H9 (cell line): ENCODE measurements around the gene ATG13. TPM values are rescaled to one million over a fixed set of nuclear protein-coding genes. Genes with fewer than 3 reads are reported as not detected.

ENCODE experiments used
- DNase-seq: peaks from one replicate; pipeline ENCODE4 v3.0.0-alpha.2; 2017
- H2AFZ ChIP-seq: one replicate; pipeline ENCODE4 v1.6.1; 2013; ENCODE audit warnings: mild to moderate bottlenecking, low read length, control low read depth, moderate library complexity
- H2AK5ac ChIP-seq: 2 replicates; pipeline ENCODE4 v1.6.1; 2013; ENCODE audit warnings: low read length, control low read depth, mixed read lengths; ENCODE audit not compliant: insufficient read length
- H2BK120ac ChIP-seq: one replicate; pipeline ENCODE4 v1.6.1; 2013; ENCODE audit warnings: low read depth, mild to moderate bottlenecking, low read length, control low read depth, inconsistent platforms; ENCODE audit not compliant: poor library complexity, severe bottlenecking
- H2BK12ac ChIP-seq: 2 replicates; pipeline ENCODE4 v1.6.1; 2013; ENCODE audit warnings: low read length, control low read depth, mixed read lengths, low read depth; ENCODE audit not compliant: insufficient read length
- H2BK15ac ChIP-seq: 2 replicates; pipeline ENCODE4 v1.6.1; 2013; ENCODE audit warnings: low read depth, low read length, control low read depth
- H2BK20ac ChIP-seq: one replicate; pipeline ENCODE4 v1.6.1; 2013; ENCODE audit warnings: low read depth, mild to moderate bottlenecking, low read length, control low read depth, inconsistent platforms; ENCODE audit not compliant: poor library complexity, severe bottlenecking
- H2BK5ac ChIP-seq: 2 replicates; pipeline ENCODE4 v1.6.1; 2013; ENCODE audit warnings: low read length, control low read depth, mixed read lengths; ENCODE audit not compliant: insufficient read length
- H3K14ac ChIP-seq: 2 replicates; pipeline ENCODE4 v1.6.1; 2013; ENCODE audit warnings: low read length, control low read depth; ENCODE audit not compliant: insufficient read depth
- H3K18ac ChIP-seq: 2 replicates; pipeline ENCODE4 v1.6.1; 2013; ENCODE audit warnings: low read depth, mild to moderate bottlenecking, mixed read lengths, low read length, control low read depth; ENCODE audit not compliant: insufficient read length
- H3K23ac ChIP-seq: 2 replicates; pipeline ENCODE4 v1.6.1; 2013; ENCODE audit warnings: low read length, control low read depth, mixed read lengths, low read depth; ENCODE audit not compliant: insufficient read length
- H3K23me2 ChIP-seq: 2 replicates; pipeline ENCODE4 v1.6.1; 2013; ENCODE audit warnings: low read depth, mild to moderate bottlenecking, mixed read lengths, low read length, control low read depth; ENCODE audit not compliant: insufficient read length, poor library complexity, severe bottlenecking
- H3K27ac ChIP-seq: 2 replicates; pipeline ENCODE4 v1.5.1; 2013; ENCODE audit warnings: low read length, control low read depth, mixed read lengths, low read depth; ENCODE audit not compliant: insufficient read length
- H3K27me3 ChIP-seq: 2 replicates; pipeline ENCODE4 v1.6.1; 2013; ENCODE audit warnings: low read length, control low read depth, inconsistent platforms; ENCODE audit not compliant: insufficient read depth
- H3K4ac ChIP-seq: 2 replicates; pipeline ENCODE4 v1.6.1; 2013; ENCODE audit warnings: low read depth, mild to moderate bottlenecking, control low read depth, inconsistent platforms, low read length, moderate library complexity
- H3K4me1 ChIP-seq: 2 replicates; pipeline ENCODE4 v1.6.1; 2013; ENCODE audit warnings: low read length, control low read depth, inconsistent platforms; ENCODE audit not compliant: insufficient read depth
- H3K4me2 ChIP-seq: 2 replicates; pipeline ENCODE4 v1.6.1; 2013; ENCODE audit warnings: low read length, control low read depth, mixed read lengths; ENCODE audit not compliant: insufficient read length, insufficient read depth
- H3K56ac ChIP-seq: 2 replicates; pipeline ENCODE4 v1.6.1; 2013; ENCODE audit warnings: low read depth, mild to moderate bottlenecking, mixed read lengths, low read length, control low read depth; ENCODE audit not compliant: insufficient read length
- H3K79me1 ChIP-seq: 2 replicates; pipeline ENCODE4 v1.6.1; 2013; ENCODE audit warnings: low read depth, mild to moderate bottlenecking, moderate library complexity, low read length, control low read depth, inconsistent platforms; ENCODE audit not compliant: insufficient read depth, poor library complexity, severe bottlenecking
- H3K79me2 ChIP-seq: 2 replicates; pipeline ENCODE4 v1.6.1; 2013; ENCODE audit warnings: low read length, control low read depth, inconsistent platforms; ENCODE audit not compliant: insufficient read depth
- H3K9ac ChIP-seq: 2 replicates; pipeline ENCODE4 v1.6.1; 2013; ENCODE audit warnings: low read length, control low read depth, mixed read lengths; ENCODE audit not compliant: insufficient read length; ENCODE audit errors: extremely low read depth
- H3K9me3 ChIP-seq: one replicate; pipeline ENCODE4 v1.6.1; 2013; ENCODE audit warnings: low read depth, low read length, inconsistent platforms; ENCODE audit not compliant: control insufficient read depth
- H3T11ph ChIP-seq: one replicate; pipeline ENCODE4 v1.6.1; 2013; ENCODE audit warnings: mild to moderate bottlenecking, low read length, control low read depth, inconsistent platforms
- H4K20me1 ChIP-seq: one replicate; pipeline ENCODE4 v1.6.1; 2013; ENCODE audit not compliant: control insufficient read depth, insufficient read length, insufficient read depth
- H4K5ac ChIP-seq: 2 replicates; pipeline ENCODE4 v1.6.1; 2013; ENCODE audit warnings: low read depth, mild to moderate bottlenecking, mixed read lengths, low read length, control low read depth; ENCODE audit not compliant: insufficient read length
- H4K8ac ChIP-seq: replicated peaks from 2 replicates; pipeline ENCODE4 v1.6.1; 2013; ENCODE audit warnings: low read length, control low read depth, mixed read lengths, low read depth; ENCODE audit not compliant: insufficient read length
- H4K91ac ChIP-seq: 2 replicates; pipeline ENCODE4 v1.6.1; 2013; ENCODE audit warnings: low read depth, mild to moderate bottlenecking, moderate library complexity, mixed read lengths, low read length, control low read depth; ENCODE audit not compliant: insufficient read length
- H3K27ac Mint-ChIP-seq, 3 experiments: 2 replicates in 2 of 3; 3 replicates in 1 of 3; pipeline ENCODE4 v1.8.0; 2020 to 2021; ENCODE audit warnings: mixed read lengths in 3 of 3, mild to moderate bottlenecking in 1 of 3, moderate library complexity in 1 of 3
- H3K27me3 Mint-ChIP-seq: 2 replicates; pipeline ENCODE4 v1.8.0; 2021; ENCODE audit warnings: low read depth, mild to moderate bottlenecking, moderate library complexity, mixed read lengths
- H3K36me3 Mint-ChIP-seq, 3 experiments: 2 replicates in 2 of 3; 3 replicates in 1 of 3; pipeline ENCODE4 v1.8.0; 2020 to 2021; ENCODE audit warnings: low read depth in 3 of 3, mixed read lengths in 3 of 3; ENCODE audit not compliant: insufficient read depth in 1 of 3
- H3K4me1 Mint-ChIP-seq, 2 experiments: 2 replicates each; pipeline ENCODE4 v1.8.0; 2020; ENCODE audit warnings: mixed read lengths in 2 of 2
- H3K4me3 Mint-ChIP-seq, 2 experiments: 2 replicates in 1 of 2; 3 replicates in 1 of 2; pipeline ENCODE4 v1.8.0; 2020 to 2021; ENCODE audit warnings: mild to moderate bottlenecking in 2 of 2, mixed read lengths in 2 of 2, moderate library complexity in 1 of 2
- H3K9me3 Mint-ChIP-seq, 2 experiments: 2 replicates in 1 of 2; 3 replicates in 1 of 2; pipeline ENCODE4 v1.8.0; 2020; ENCODE audit warnings: mild to moderate bottlenecking in 2 of 2, mixed read lengths in 2 of 2, moderate library complexity in 1 of 2
- WGBS: extraction: QIAGEN DNeasy Blood & Tissue Kit; methylation state at CpG from one replicate; pipeline ENCODE4 v1.1.7; 2013; ENCODE audit warnings: missing lambda C conversion rate, low lambda C conversion rate, mixed read lengths; ENCODE audit not compliant: insufficient read length; ENCODE audit errors: extremely low coverage; 5-methylcytosine and 5-hydroxymethylcytosine counted together
- total RNA-seq: library from RNA; stranded (reverse); gene quantifications from 2 replicates; pipeline ENCODE4 v1.2.1, GENCODE V29; 2021
- TF ChIP-seq, protein P1 (sequence below): fragments of 200-600 bp; sonication (generic); conservative IDR thresholded peaks from 3 replicates; pipeline ENCODE4 v1.8.0; 2021; ENCODE audit warnings: antibody characterized with exemption, mild to moderate bottlenecking

ATG13 gene
- total RNA-seq, 1 experiment from 2014 or later, result 79.1 TPM

DNA sequence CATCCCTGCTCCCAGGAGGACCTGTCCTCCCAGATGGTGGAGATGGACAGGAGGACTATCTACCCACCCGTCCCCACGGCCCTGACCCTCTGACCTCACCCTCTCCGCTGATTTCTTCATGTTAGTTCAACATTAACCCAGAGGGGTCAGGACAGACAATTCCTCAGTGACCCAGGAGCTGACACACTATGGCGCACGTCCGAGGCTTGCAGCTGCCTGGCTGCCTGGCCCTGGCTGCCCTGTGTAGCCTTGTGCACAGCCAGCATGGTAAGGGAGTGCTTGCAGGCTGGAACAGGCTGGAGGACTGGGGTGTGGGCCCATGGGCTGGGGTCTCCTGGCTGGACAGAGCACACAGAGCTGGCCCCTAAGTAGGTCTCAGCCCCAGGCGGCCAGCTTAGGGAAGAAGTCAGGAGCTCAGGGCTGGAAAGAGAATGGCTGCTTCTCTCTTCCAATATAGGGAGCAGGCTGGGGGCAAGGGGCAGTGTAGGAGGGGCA is 101.7 kb downstream of the ATG13 start, which contains the start of gene F2:
TSS of gene F2 (plus strand) at position 166 of the 495 bp plus-strand sequence. CDS start at position 189, 23 bp downstream.
- H3K9me3 ChIP-seq, result no peaks in the 10 kb centered on the region
- H3K4ac ChIP-seq, result no peak within 1 kb of the TSS
- H2AK5ac ChIP-seq, result no peak within 1 kb of the TSS
- no peak within 1 kb of the TSS for H3K4me2 ChIP-seq
- no peak within 1 kb of the TSS for H3K18ac ChIP-seq
- H3K23me2 ChIP-seq, result no peaks in the 10 kb centered on the region
- 0 out of 2 replicates have a peak, but pooled peaks cover 3% of the 10 kb centered on the region for H3K4me1 ChIP-seq
- H3K79me1 ChIP-seq, result no peaks in the 10 kb centered on the region
- H3K9ac ChIP-seq, result no peak within 1 kb of the TSS
- no peak within 1 kb of the TSS for H3K4me3 Mint-ChIP-seq
- TF ChIP-seq, protein P1, sequence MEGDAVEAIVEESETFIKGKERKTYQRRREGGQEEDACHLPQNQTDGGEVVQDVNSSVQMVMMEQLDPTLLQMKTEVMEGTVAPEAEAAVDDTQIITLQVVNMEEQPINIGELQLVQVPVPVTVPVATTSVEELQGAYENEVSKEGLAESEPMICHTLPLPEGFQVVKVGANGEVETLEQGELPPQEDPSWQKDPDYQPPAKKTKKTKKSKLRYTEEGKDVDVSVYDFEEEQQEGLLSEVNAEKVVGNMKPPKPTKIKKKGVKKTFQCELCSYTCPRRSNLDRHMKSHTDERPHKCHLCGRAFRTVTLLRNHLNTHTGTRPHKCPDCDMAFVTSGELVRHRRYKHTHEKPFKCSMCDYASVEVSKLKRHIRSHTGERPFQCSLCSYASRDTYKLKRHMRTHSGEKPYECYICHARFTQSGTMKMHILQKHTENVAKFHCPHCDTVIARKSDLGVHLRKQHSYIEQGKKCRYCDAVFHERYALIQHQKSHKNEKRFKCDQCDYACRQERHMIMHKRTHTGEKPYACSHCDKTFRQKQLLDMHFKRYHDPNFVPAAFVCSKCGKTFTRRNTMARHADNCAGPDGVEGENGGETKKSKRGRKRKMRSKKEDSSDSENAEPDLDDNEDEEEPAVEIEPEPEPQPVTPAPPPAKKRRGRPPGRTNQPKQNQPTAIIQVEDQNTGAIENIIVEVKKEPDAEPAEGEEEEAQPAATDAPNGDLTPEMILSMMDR, result no peak
- no peak within 1 kb of the TSS for H3K23ac ChIP-seq
- H3K27ac ChIP-seq, result no peak within 1 kb of the TSS
- no peaks in the 10 kb centered on the region for H3K27me3 Mint-ChIP-seq
- no peaks in the 10 kb centered on the region for H3K27me3 ChIP-seq
- H2BK12ac ChIP-seq, result no peak within 1 kb of the TSS
- no peak within 1 kb of the TSS for H3K56ac ChIP-seq
- no peak within 1 kb of the TSS for H4K8ac ChIP-seq
- H3K27ac Mint-ChIP-seq, result peak within 1 kb of the TSS in 1 of 3 experiments; percentile 87; a peak in 1 of 7 replicates
- no CpG with 5 or more reads among the region's 7 CpGs for WGBS
- no peak for DNase-seq
- H3K36me3 Mint-ChIP-seq, result no peaks in the 10 kb centered on the region
- H3T11ph ChIP-seq, result no peak within 1 kb of the TSS
- no peaks in the 10 kb centered on the region for H3K79me2 ChIP-seq
- H3K4me1 Mint-ChIP-seq, result peaks cover 4 to 8% of the 10 kb centered on the region in 2 experiments
- H4K5ac ChIP-seq, result no peak within 1 kb of the TSS
- H4K91ac ChIP-seq, result no peak within 1 kb of the TSS
- H2BK15ac ChIP-seq, result no peak within 1 kb of the TSS
- H2BK20ac ChIP-seq, result no peak within 1 kb of the TSS
- H3K14ac ChIP-seq, result no peak within 1 kb of the TSS; the same call in 1 of the 2 replicates
- no peaks in the 10 kb centered on the region for H3K9me3 Mint-ChIP-seq
- no peak within 1 kb of the TSS for H2BK5ac ChIP-seq
- H2BK120ac ChIP-seq, result no peak within 1 kb of the TSS
- no peaks in the 10 kb centered on the region for H4K20me1 ChIP-seq
- no peak within 1 kb of the TSS for H2AFZ ChIP-seq
